Common myeloid progenitor, CD34-positive (primary cell): Measurements from ENCODE around the gene HERC3.

Experiments
- CTCF ChIA-PET: fragments of 350-600 bp; sonication (Branson Sonifier 250); formaldehyde crosslinking; loops from one replicate; lab custom pipeline; 2021; ENCODE audit warnings: antibody characterized with exemption; lab: Charles Lee
- POLR2A ChIA-PET: fragments of 350-600 bp; sonication (Branson Sonifier 250); formaldehyde crosslinking; loops from one replicate; lab custom pipeline; 2021; ENCODE audit warnings: antibody characterized with exemption; lab: Charles Lee
- DNase-seq, 3 donors: peaks; one replicate each; pipeline versions ENCODE4 v3.0.0 to v3.0.0-alpha.2; 2013
- H3K27ac ChIP-seq, 2 experiments: 1 replicate in 1 of 2; 2 replicates in 1 of 2; pipeline ENCODE4 v1.7.0; 2013; ENCODE audit warnings: inconsistent platforms in 2 of 2, low read length in 2 of 2, mild to moderate bottlenecking in 2 of 2, low read depth in 1 of 2, moderate library complexity in 1 of 2; ENCODE audit not compliant: severe bottlenecking in 2 of 2, insufficient read depth in 1 of 2, poor library complexity in 1 of 2
- H3K27me3 ChIP-seq, 5 experiments: replicated peaks in 2 of 5; 1 replicate in 3 of 5; 2 replicates in 2 of 5; pipeline versions ENCODE4 v1.6.1 to v1.7.0; 2013; ENCODE audit warnings: low read length in 4 of 5, mild to moderate bottlenecking in 2 of 5, moderate library complexity in 2 of 5, inconsistent platforms in 1 of 5; ENCODE audit not compliant: insufficient read depth in 5 of 5, control insufficient read depth in 4 of 5
- H3K36me3 ChIP-seq, 4 experiments: 1 replicate in 2 of 4; 2 replicates in 2 of 4; pipeline versions ENCODE4 v1.6.1 to v1.7.0; 2013; ENCODE audit warnings: low read length in 3 of 4, control low read depth in 1 of 4, mild to moderate bottlenecking in 1 of 4; ENCODE audit not compliant: control insufficient read depth in 4 of 4, insufficient read depth in 4 of 4
- H3K4me1 ChIP-seq, 4 experiments: 1 replicate in 3 of 4; 2 replicates in 1 of 4; pipeline versions ENCODE4 v1.6.1 to v1.7.1; 2013; ENCODE audit warnings: low read length in 3 of 4, mild to moderate bottlenecking in 3 of 4, control low read depth in 1 of 4, inconsistent platforms in 1 of 4, moderate library complexity in 1 of 4; ENCODE audit not compliant: control insufficient read depth in 4 of 4, insufficient read depth in 4 of 4; ENCODE audit errors: control extremely low read depth in 1 of 4
- H3K4me3 ChIP-seq, 7 experiments: 1 replicate in 4 of 7; 2 replicates in 3 of 7; pipeline versions ENCODE4 v1.5.1 to v1.7.0; 2013; ENCODE audit warnings: mild to moderate bottlenecking in 7 of 7, low read length in 6 of 7, moderate library complexity in 6 of 7, inconsistent platforms in 2 of 7, low read depth in 2 of 7, control low read depth in 1 of 7; ENCODE audit not compliant: insufficient read depth in 4 of 7, control insufficient read depth in 1 of 7; ENCODE audit errors: extremely low read depth in 1 of 7
- H3K9me3 ChIP-seq, 5 experiments: 1 replicate in 4 of 5; 2 replicates in 1 of 5; pipeline versions ENCODE4 v1.6.1 to v1.7.1; 2013; ENCODE audit warnings: low read length in 4 of 5, mild to moderate bottlenecking in 2 of 5, inconsistent platforms in 1 of 5, low read depth in 1 of 5, moderate library complexity in 1 of 5; ENCODE audit not compliant: control insufficient read depth in 4 of 5, insufficient read depth in 2 of 5; ENCODE audit errors: control extremely low read depth in 1 of 5
- WGBS: methylation state at CpG from one replicate; pipeline ENCODE4 v1.1.5; 2013; ENCODE audit not compliant: insufficient coverage; 5-methylcytosine and 5-hydroxymethylcytosine counted together

Gene HERC3

DNA sequence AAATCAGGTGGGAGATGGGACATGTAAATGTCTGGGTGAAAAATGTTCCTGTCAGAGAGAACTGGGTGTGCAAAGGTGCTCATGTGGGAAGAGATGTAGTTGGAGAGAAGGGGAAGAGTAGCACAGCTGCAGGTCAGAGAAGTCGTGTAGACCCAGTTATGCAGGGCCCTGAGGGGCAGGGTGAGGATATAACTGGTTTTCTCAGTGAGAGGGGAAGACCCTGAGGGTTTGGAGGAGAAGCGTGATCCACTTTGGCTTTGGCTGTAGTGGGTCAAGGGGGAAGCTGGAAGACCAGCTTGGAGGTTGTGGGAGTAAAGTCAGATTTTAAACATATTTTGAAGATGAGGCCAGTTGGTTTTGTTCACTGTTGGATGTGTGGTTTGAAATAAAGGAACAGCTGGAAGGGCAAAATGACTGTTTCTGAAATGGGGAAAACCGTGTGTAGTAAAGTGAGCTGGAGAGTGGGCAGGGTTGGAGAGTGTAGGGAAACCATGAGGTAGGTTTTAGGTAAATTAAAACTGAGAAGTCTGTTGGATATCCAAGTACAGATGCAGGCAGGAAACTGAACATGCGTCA, 61.2 kb downstream of the HERC3 start:
- CTCF ChIA-PET = interaction anchor here (1.0 to 3.2 kb wide), 3 partner anchors 114 to 126 kb away, joined by 3 to 15 read pairs (median 7); no protein-coding TSS in a partner anchor

DNA sequence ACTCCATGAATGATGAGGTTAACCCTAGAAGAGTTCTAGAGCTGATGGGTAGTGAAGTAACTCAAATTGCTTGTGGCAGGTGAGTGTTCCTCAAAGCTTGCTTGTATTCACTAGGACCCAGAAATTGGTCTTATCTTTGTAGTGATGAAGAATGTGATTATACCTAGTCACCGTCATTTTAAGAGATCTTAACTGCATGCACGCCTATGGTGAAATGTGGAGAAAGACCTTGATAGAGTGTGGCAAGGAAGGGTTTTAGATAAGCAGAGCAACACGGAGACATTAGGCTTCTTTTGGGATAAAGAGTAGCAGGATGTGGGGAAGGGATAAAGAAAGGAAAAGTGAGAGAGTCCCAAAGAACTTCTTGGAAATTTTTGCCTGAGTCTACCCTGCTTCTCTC, 62.9 kb downstream of the HERC3 start:
- Histone ChIP-seq H3K36me3 (peaks cover 14 to 30% (median 20%) of the 10 kb centered on the region in 4 experiments), H3K4me1 (peaks cover 0 to 5% (median 2%) of the 10 kb centered on the region in 4 experiments), H3K27me3 (no peaks in the 10 kb centered on the region), H3K4me3 (no peak overlapping the region), H3K27ac (no peak overlapping the region), H3K9me3 (no peaks in the 10 kb centered on the region)
- WGBS = 97% methylated on average over 3 of the region's 3 CpGs
- DNase-seq = no peak
- CTCF ChIA-PET = interaction anchor here (1.6 to 3.9 kb wide), 4 partner anchors 15 to 119 kb away, joined by 4 to 20 read pairs (median 4); no protein-coding TSS in a partner anchor
- POLR2A ChIA-PET = no interaction called here

More for the DNA sequence above, 61.2 kb downstream of the HERC3 start:
- Histone ChIP-seq H3K27ac (no peak overlapping the region), H3K36me3 (peaks cover 14 to 28% (median 20%) of the 10 kb centered on the region in 4 experiments), H3K27me3 (no peaks in the 10 kb centered on the region), H3K4me3 (no peak overlapping the region), H3K9me3 (no peaks in the 10 kb centered on the region), H3K4me1 (peaks cover 0 to 5% (median 2%) of the 10 kb centered on the region in 4 experiments)
- DNase-seq = no peak
- POLR2A ChIA-PET = no interaction called here
- WGBS = 93% methylated on average over 4 of the region's 4 CpGs

DNA sequence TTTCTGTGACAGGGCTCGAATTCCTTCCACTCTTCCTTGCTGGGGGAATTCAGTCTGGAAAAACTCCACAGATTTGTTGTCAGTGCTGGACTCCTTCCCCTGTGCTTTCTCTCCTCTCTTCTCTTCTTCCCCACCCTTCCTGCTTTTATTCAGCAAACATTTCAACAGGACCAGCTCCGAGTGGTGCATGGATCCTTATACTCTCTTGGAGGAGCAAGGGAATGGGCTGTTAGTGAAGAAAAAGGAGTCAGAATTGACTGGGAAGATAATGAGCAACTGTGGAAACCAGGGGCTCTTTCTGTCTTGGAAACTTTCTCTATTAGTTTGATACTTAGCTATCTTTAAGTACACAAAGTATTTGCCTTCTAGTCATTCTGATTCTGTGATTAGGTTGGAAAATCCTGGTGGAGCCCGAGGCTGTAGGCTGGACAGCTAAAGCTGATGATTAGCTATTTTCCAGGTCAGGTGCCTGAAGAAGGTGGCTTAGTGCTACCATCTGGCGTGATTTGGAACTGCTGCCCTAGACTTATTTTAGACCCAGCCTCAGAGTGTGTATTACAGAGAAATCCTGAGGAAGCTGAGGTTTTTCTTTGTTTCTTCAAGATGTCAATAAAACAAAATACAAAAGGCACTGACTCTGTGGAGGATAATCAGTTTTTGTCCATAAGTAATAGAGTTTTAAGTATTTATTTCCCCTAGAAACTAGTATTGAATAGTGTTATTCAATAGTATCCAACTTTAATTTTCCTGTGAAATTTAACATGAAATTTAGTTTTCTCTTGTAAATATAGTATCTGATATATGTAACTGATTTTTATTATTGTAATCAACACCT, 67.0 kb downstream of the HERC3 start:
- Histone ChIP-seq H3K4me3 (no peak overlapping the region), H3K9me3 (no peaks in the 10 kb centered on the region), H3K27me3 (no peaks in the 10 kb centered on the region), H3K4me1 (peaks cover 0 to 5% (median 2%) of the 10 kb centered on the region in 4 experiments), H3K36me3 (peaks cover 12 to 46% (median 21%) of the 10 kb centered on the region in 4 experiments), H3K27ac (no peak overlapping the region)
- POLR2A ChIA-PET = interaction anchor here (1.0 kb wide), 1 partner anchor 132 kb away, joined by 3 read pairs; no protein-coding TSS in a partner anchor
- 15% methylated on average over 1 of the region's 4 CpGs for WGBS
- DNase-seq = peak; percentile 59 to 75 (median 70)
- CTCF ChIA-PET = interaction anchor here (0.5 to 7.6 kb wide), 22 partner anchors 9 to 132 kb away, joined by 3 to 149 read pairs (median 4); partner anchors contain the start of genes HERC3 and PYURF

DNA sequence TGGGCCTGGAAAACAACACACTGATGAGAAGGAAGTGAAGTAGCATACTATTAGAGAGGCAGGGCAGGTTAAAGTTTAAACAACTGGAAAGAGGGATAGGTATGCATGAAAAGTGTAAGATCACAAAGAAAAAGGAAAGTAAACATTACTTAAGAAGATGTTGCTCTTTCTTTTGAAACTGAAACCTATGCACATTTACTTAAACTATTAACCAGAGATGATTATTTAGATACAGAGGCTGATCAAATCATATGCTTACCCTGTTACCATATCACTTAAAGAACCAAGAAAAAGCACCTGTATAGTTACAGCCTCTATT, 67.6 kb downstream of the HERC3 start:
- POLR2A ChIA-PET = interaction anchor here (1.0 kb wide), 1 partner anchor 133 kb away, joined by 3 read pairs; no protein-coding TSS in a partner anchor
- peaks cover 0 to 5% (median 2%) of the 10 kb centered on the region in 4 experiments for H3K4me1 ChIP-seq
- no peaks in the 10 kb centered on the region for H3K9me3 ChIP-seq
- no peak overlapping the region for H3K4me3 ChIP-seq
- no peak overlapping the region for H3K27ac ChIP-seq
- H3K27me3 ChIP-seq = no peaks in the 10 kb centered on the region
- no peak for DNase-seq
- CTCF ChIA-PET = interaction anchor here (0.5 to 7.6 kb wide), 16 partner anchors 10 to 133 kb away, joined by 3 to 149 read pairs (median 5); partner anchors contain the start of genes HERC3 and PYURF
- H3K36me3 ChIP-seq = peaks cover 12 to 43% (median 20%) of the 10 kb centered on the region in 4 experiments

DNA sequence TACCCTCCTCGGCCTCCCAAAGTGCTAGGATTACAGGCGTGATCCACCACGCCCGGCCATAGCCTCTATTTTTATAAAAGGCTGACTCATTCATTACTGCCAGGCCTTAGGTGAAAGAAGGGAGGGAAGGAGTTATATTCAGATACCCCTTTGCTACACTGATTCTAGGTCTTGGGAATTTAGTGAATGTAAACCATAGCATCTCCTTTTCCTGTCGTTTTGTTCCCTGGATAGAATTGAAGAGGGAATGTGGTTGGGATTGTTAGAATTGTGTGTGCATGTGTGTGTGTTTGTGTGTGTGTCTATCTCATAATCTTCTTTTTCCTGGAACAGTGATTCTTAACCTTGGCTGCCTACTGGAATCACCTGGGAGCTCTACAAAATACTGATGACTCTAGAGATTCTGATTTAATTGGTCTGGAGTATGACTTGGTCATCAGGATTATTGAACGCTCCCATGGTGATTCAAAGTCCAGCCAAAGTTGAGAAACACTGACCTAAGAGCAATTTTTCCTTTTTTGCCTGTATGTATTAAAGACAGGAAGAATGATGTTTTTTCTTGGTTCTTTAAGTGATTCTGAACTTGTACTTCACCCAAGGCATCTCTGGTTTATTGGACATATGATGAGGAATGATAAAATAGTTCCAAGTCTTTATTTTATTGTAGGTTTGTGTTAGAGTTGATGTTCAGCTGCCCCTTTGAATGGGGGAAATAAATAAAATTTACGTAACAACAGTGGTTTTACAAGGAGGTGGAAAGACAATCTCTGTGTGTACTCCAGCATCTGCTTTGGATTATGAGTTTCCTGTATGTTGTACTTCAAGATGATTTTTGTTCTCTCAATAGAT, 68.4 kb downstream of the HERC3 start:
- 100% methylated on average over 2 of the region's 7 CpGs for WGBS
- Histone ChIP-seq H3K4me1 (peaks cover 0 to 5% (median 2%) of the 10 kb centered on the region in 4 experiments), H3K36me3 (peaks cover 7 to 37% (median 14%) of the 10 kb centered on the region in 4 experiments), H3K27me3 (no peaks in the 10 kb centered on the region), H3K9me3 (no peaks in the 10 kb centered on the region), H3K4me3 (no peak overlapping the region), H3K27ac (no peak overlapping the region)
- POLR2A ChIA-PET = no interaction called here
- no peak for DNase-seq
- CTCF ChIA-PET = interaction anchor here (0.9 to 7.6 kb wide), 7 partner anchors 9 to 134 kb away, joined by 3 to 149 read pairs (median 5); partner anchors contain the start of gene PYURF

DNA sequence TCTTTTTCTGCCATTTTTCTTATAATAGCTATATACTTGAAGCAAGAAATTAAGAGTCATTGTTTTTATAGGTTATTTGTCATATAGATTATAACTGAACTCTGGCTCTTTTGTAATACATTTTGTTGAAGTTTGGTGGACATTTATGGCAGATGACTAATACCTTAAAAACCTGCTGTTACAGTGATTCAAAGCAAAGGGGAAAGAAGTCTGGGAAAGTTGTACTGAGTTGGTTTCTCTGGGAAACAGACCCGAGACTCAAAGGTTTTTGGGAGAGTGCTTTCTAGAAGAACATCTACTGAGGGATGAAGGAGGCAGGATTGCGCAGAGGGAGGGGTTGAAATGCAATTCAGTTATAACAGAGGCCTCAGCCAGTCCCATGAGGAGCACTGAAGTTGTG, 69.5 kb downstream of the HERC3 start:
- WGBS = 100% methylated on average over 2 of the region's 2 CpGs
- Histone ChIP-seq H3K36me3 (peaks cover 0 to 30% (median 14%) of the 10 kb centered on the region in 4 experiments), H3K4me3 (no peak overlapping the region), H3K4me1 (peaks cover 0 to 5% (median 2%) of the 10 kb centered on the region in 4 experiments), H3K9me3 (no peaks in the 10 kb centered on the region), H3K27ac (no peak overlapping the region), H3K27me3 (no peaks in the 10 kb centered on the region)
- CTCF ChIA-PET = interaction anchor here (1.0 to 7.6 kb wide), 9 partner anchors 9 to 135 kb away, joined by 3 to 149 read pairs (median 5); partner anchors contain the start of gene PYURF
- no peak for DNase-seq
- POLR2A ChIA-PET = no interaction called here
